Activated CD4-positive, alpha-beta T cell treated with anti-CD3 and anti-CD28 coated beads, Interleukin-2, amount 10 ng/mL, durations not matched to agents 24 days and 14 days (primary cell): ENCODE data around the gene USH2A. TPM values are rescaled to one million over a fixed set of nuclear protein-coding genes. Genes with fewer than 3 reads are reported as not detected.

Experiments
- DNase-seq: peaks from one replicate; pipeline ENCODE4 v3.0.0; 2022
- H3K27ac Mint-ChIP-seq: one replicate; pipeline ENCODE4 v1.8.0; 2022; ENCODE audit warnings: mild to moderate bottlenecking, mixed read lengths
- H3K27me3 Mint-ChIP-seq: one replicate; pipeline ENCODE4 v1.8.0; 2022; ENCODE audit warnings: mixed read lengths
- H3K36me3 Mint-ChIP-seq: one replicate; pipeline ENCODE4 v1.8.0; 2022; ENCODE audit warnings: low read depth, mild to moderate bottlenecking, mixed read lengths
- H3K4me1 Mint-ChIP-seq: one replicate; pipeline ENCODE4 v1.8.0; 2021; ENCODE audit warnings: mixed read lengths
- H3K4me3 Mint-ChIP-seq: one replicate; pipeline ENCODE4 v1.8.0; 2022; ENCODE audit warnings: mild to moderate bottlenecking, moderate library complexity, mixed read lengths
- H3K9me3 Mint-ChIP-seq: one replicate; pipeline ENCODE4 v1.8.0; 2021; ENCODE audit warnings: mixed read lengths
- intact Hi-C: fragments of 100-400 bp; cut with micrococcal nuclease; formaldehyde crosslinking; loops from one replicate; pipeline ENCODE4 v1.15.1; 2023
- total RNA-seq: library from RNA; stranded (reverse); gene quantifications from 2 replicates; pipeline ENCODE4 v1.2.3, GENCODE V29; 2022

The USH2A gene
- total RNA-seq, 1 donor from 2014 or later: not detected

- Mint-ChIP-seq H3K27ac (no peak overlapping the region), H3K9me3 (no peaks in the 10 kb centered on the region), H3K36me3 (no peaks in the 10 kb centered on the region), H3K4me1 (no peaks in the 10 kb centered on the region), H3K27me3 (no peaks in the 10 kb centered on the region), H3K4me3 (no peak overlapping the region)
- intact Hi-C loops: no loop called here
- DNase-seq: no peak
These were observed 554.7 kb downstream of the USH2A start for GRCh38 chr1:215868500-215868899.

- H3K36me3 Mint-ChIP-seq: no peaks in the 10 kb centered on the region
- no peaks in the 10 kb centered on the region for H3K27me3 Mint-ChIP-seq
- no peak overlapping the region for H3K27ac Mint-ChIP-seq
- H3K9me3 Mint-ChIP-seq: no peaks in the 10 kb centered on the region
- no peak for DNase-seq
- H3K4me3 Mint-ChIP-seq: no peak overlapping the region
- H3K4me1 Mint-ChIP-seq: no peaks in the 10 kb centered on the region
- intact Hi-C loops: no loop called here
These were observed 558.2 kb downstream of the USH2A start for GRCh38 chr1:215865060-215865459.

GRCh38 chr1:215863796-215864195, 559.5 kb downstream of the USH2A start:
- Mint-ChIP-seq H3K27ac (no peak overlapping the region), H3K27me3 (no peaks in the 10 kb centered on the region), H3K36me3 (no peaks in the 10 kb centered on the region), H3K4me1 (no peaks in the 10 kb centered on the region), H3K4me3 (no peak overlapping the region), H3K9me3 (no peaks in the 10 kb centered on the region)
- intact Hi-C loops: no loop called here
- DNase-seq: no peak

GRCh38 chr1:215860833-215861232, 562.4 kb downstream of the USH2A start:
- Mint-ChIP-seq H3K9me3 (no peaks in the 10 kb centered on the region), H3K27ac (no peak overlapping the region), H3K4me1 (no peaks in the 10 kb centered on the region), H3K27me3 (no peaks in the 10 kb centered on the region), H3K36me3 (no peaks in the 10 kb centered on the region), H3K4me3 (no peak overlapping the region)
- no peak for DNase-seq
- intact Hi-C loops: no loop called here

GRCh38 chr1:215857317-215857716, 565.9 kb downstream of the USH2A start:
- Mint-ChIP-seq H3K27me3 (no peaks in the 10 kb centered on the region), H3K4me3 (no peak overlapping the region), H3K27ac (no peak overlapping the region), H3K9me3 (peaks cover 11% of the 10 kb centered on the region), H3K4me1 (no peaks in the 10 kb centered on the region), H3K36me3 (no peaks in the 10 kb centered on the region)
- intact Hi-C loops: no loop called here
- DNase-seq: no peak

- Mint-ChIP-seq H3K27me3 (no peaks in the 10 kb centered on the region), H3K9me3 (peaks cover 3% of the 10 kb centered on the region), H3K27ac (no peak overlapping the region), H3K4me3 (no peak overlapping the region), H3K4me1 (no peaks in the 10 kb centered on the region), H3K36me3 (no peaks in the 10 kb centered on the region)
- intact Hi-C loops: no loop called here
- DNase-seq: no peak
These were observed 577.9 kb downstream of the USH2A start for GRCh38 chr1:215845234-215845891.

GRCh38 chr1:215844777-215845176, 578.5 kb downstream of the USH2A start:
- Mint-ChIP-seq H3K4me1 (no peaks in the 10 kb centered on the region), H3K27me3 (no peaks in the 10 kb centered on the region), H3K27ac (no peak overlapping the region), H3K36me3 (no peaks in the 10 kb centered on the region), H3K4me3 (no peak overlapping the region), H3K9me3 (peaks cover 3% of the 10 kb centered on the region)
- no peak for DNase-seq
- intact Hi-C loops: no loop called here

GRCh38 chr1:215844266-215844665, 579.0 kb downstream of the USH2A start:
- Mint-ChIP-seq H3K4me3 (no peak overlapping the region), H3K27me3 (no peaks in the 10 kb centered on the region), H3K27ac (no peak overlapping the region), H3K4me1 (no peaks in the 10 kb centered on the region), H3K36me3 (no peaks in the 10 kb centered on the region), H3K9me3 (peaks cover 3% of the 10 kb centered on the region)
- no peak for DNase-seq
- intact Hi-C loops: no loop called here

GRCh38 chr1:215842905-215843304, 580.3 kb downstream of the USH2A start:
- no peaks in the 10 kb centered on the region for H3K36me3 Mint-ChIP-seq
- H3K4me1 Mint-ChIP-seq: no peaks in the 10 kb centered on the region
- intact Hi-C loops: no loop called here
- peaks cover 3% of the 10 kb centered on the region for H3K9me3 Mint-ChIP-seq
- no peak overlapping the region for H3K27ac Mint-ChIP-seq
- H3K27me3 Mint-ChIP-seq: no peaks in the 10 kb centered on the region
- DNase-seq: no peak
- H3K4me3 Mint-ChIP-seq: no peak overlapping the region

- H3K36me3 Mint-ChIP-seq: no peaks in the 10 kb centered on the region
- H3K4me1 Mint-ChIP-seq: no peaks in the 10 kb centered on the region
- intact Hi-C loops: no loop called here
- DNase-seq: no peak
- no peaks in the 10 kb centered on the region for H3K27me3 Mint-ChIP-seq
- no peak overlapping the region for H3K27ac Mint-ChIP-seq
- H3K4me3 Mint-ChIP-seq: no peak overlapping the region
- peaks cover 7% of the 10 kb centered on the region for H3K9me3 Mint-ChIP-seq
These were observed 587.3 kb downstream of the USH2A start for GRCh38 chr1:215835951-215836350.

GRCh38 chr1:215833941-215834729, 589.1 kb downstream of the USH2A start:
- no peaks in the 10 kb centered on the region for H3K36me3 Mint-ChIP-seq
- intact Hi-C loops: no loop called here

GRCh38 chr1:215830226-215830810, 592.9 kb downstream of the USH2A start:
- Mint-ChIP-seq H3K9me3 (peaks cover 13% of the 10 kb centered on the region), H3K4me1 (no peaks in the 10 kb centered on the region), H3K27me3 (no peaks in the 10 kb centered on the region), H3K4me3 (no peak overlapping the region), H3K27ac (no peak overlapping the region), H3K36me3 (no peaks in the 10 kb centered on the region)
- intact Hi-C loops: no loop called here
- no peak for DNase-seq

More at GRCh38 chr1:215833941-215834729, 589.1 kb downstream of the USH2A start:
- peaks cover 13% of the 10 kb centered on the region for H3K9me3 Mint-ChIP-seq
- no peak overlapping the region for H3K27ac Mint-ChIP-seq
- no peak overlapping the region for H3K4me3 Mint-ChIP-seq
- no peaks in the 10 kb centered on the region for H3K27me3 Mint-ChIP-seq
- no peaks in the 10 kb centered on the region for H3K4me1 Mint-ChIP-seq
- no peak for DNase-seq

GRCh38 chr1:215825056-215825455, 598.2 kb downstream of the USH2A start:
- Mint-ChIP-seq H3K36me3 (no peaks in the 10 kb centered on the region), H3K9me3 (peaks cover 5% of the 10 kb centered on the region), H3K27ac (no peak overlapping the region), H3K27me3 (no peaks in the 10 kb centered on the region), H3K4me1 (no peaks in the 10 kb centered on the region), H3K4me3 (no peak overlapping the region)
- intact Hi-C loops: no loop called here
- no peak for DNase-seq

GRCh38 chr1:215824245-215824644, 599.0 kb downstream of the USH2A start:
- no peak overlapping the region for H3K27ac Mint-ChIP-seq
- intact Hi-C loops: no loop called here
- no peaks in the 10 kb centered on the region for H3K4me1 Mint-ChIP-seq
- no peak for DNase-seq
- H3K36me3 Mint-ChIP-seq: no peaks in the 10 kb centered on the region
- no peaks in the 10 kb centered on the region for H3K27me3 Mint-ChIP-seq
- no peaks in the 10 kb centered on the region for H3K9me3 Mint-ChIP-seq
- no peak overlapping the region for H3K4me3 Mint-ChIP-seq
